HepG2 (cell line): ENCODE data around the gene AFF4. TPM values are rescaled to one million over a fixed set of nuclear protein-coding genes. Genes with fewer than 3 reads are reported as not detected.

Source experiments
- ARID5B ChIP-seq: IDR thresholded peaks from 2 replicates; pipeline ENCODE4 v1.4.0; 2020; ENCODE audit warnings: mild to moderate bottlenecking, missing genetic modification reagents
- ATF7-NPFF ChIP-seq: sonication (generic); formaldehyde crosslinking; IDR thresholded peaks from 2 replicates; pipeline ENCODE4 v1.8.1; 2023; ENCODE audit warnings: mild to moderate bottlenecking, low read depth, missing genetic modification reagents, moderate library complexity
- BRD4 ChIP-seq: sonication (generic); formaldehyde crosslinking; IDR thresholded peaks from 2 replicates; pipeline ENCODE4 v1.4.0; 2020; ENCODE audit warnings: missing genetic modification reagents
- CERS6 ChIP-seq: sonication (generic); formaldehyde crosslinking; IDR thresholded peaks from 2 replicates; pipeline ENCODE4 v1.5.0; 2020; ENCODE audit warnings: missing genetic modification reagents
- CREB1 ChIP-seq, 2 experiments: fragments of 450-650 bp in 1 of 2; IDR thresholded peaks; 2 replicates each; pipeline ENCODE4 v1.6.1; 2016 to 2017; ENCODE audit warnings: control low read depth in 1 of 2, mild to moderate bottlenecking in 1 of 2, missing compliant biosample characterization in 1 of 2, missing genetic modification characterization in 1 of 2
- ELF4 ChIP-seq: sonication (generic); formaldehyde crosslinking; IDR thresholded peaks from 2 replicates; pipeline ENCODE4 v1.5.0; 2020; ENCODE audit warnings: missing genetic modification reagents, mild to moderate bottlenecking, moderate library complexity, borderline replicate concordance
- GATA4 ChIP-seq: sonication (generic); IDR thresholded peaks from 2 replicates; pipeline ENCODE4 v1.6.1; 2016; ENCODE audit warnings: antibody characterized with exemption, low read depth, borderline replicate concordance
- GLMP ChIP-seq: sonication (generic); formaldehyde crosslinking; IDR thresholded peaks from 2 replicates; pipeline ENCODE4 v1.9.0; 2021; ENCODE audit warnings: missing genetic modification reagents, mild to moderate bottlenecking, borderline replicate concordance
- GTF3A ChIP-seq: sonication (generic); formaldehyde crosslinking; conservative IDR thresholded peaks from 2 replicates; pipeline ENCODE4 v1.4.0; 2020; ENCODE audit warnings: mild to moderate bottlenecking, missing genetic modification reagents
- HNF4A ChIP-seq: sonication (generic); formaldehyde crosslinking; IDR thresholded peaks from 2 replicates; pipeline ENCODE4 v1.4.0; 2020; ENCODE audit warnings: missing genetic modification reagents
- IRF1 ChIP-seq: sonication (generic); formaldehyde crosslinking; IDR thresholded peaks from 2 replicates; pipeline ENCODE4 v1.4.0; 2020; ENCODE audit warnings: low read depth, mild to moderate bottlenecking, missing genetic modification reagents
- LCORL ChIP-seq, 2 experiments: fragments of 450-650 bp in 1 of 2; sonication (generic) in 1 of 2; formaldehyde crosslinking in 1 of 2; IDR thresholded peaks; 2 replicates each; pipeline versions ENCODE4 v1.5.0 to v1.6.1; 2017 to 2020; ENCODE audit warnings: antibody characterized with exemption in 1 of 2, missing genetic modification reagents in 1 of 2
- MTA3 ChIP-seq: sonication (generic); formaldehyde crosslinking; IDR thresholded peaks from 2 replicates; pipeline ENCODE4 v1.4.0; 2020; ENCODE audit warnings: missing genetic modification reagents
- SMYD3 ChIP-seq: sonication (generic); formaldehyde crosslinking; IDR thresholded peaks from 2 replicates; pipeline ENCODE4 v1.8.1; 2023; ENCODE audit warnings: mild to moderate bottlenecking, missing genetic modification reagents
- TEF ChIP-seq: sonication (generic); formaldehyde crosslinking; IDR thresholded peaks from 2 replicates; pipeline ENCODE4 v1.5.0; 2020; ENCODE audit warnings: missing genetic modification reagents
- ZBTB38 ChIP-seq: sonication (generic); formaldehyde crosslinking; IDR thresholded peaks from 2 replicates; pipeline ENCODE4 v1.5.1; 2020; ENCODE audit warnings: mild to moderate bottlenecking, missing genetic modification reagents
- ZFAT ChIP-seq: sonication (generic); formaldehyde crosslinking; conservative IDR thresholded peaks from 2 replicates; pipeline ENCODE4 v1.8.1; 2023; ENCODE audit warnings: missing genetic modification reagents, inconsistent platforms
- ZFX ChIP-seq: sonication (generic); formaldehyde crosslinking; IDR thresholded peaks from 2 replicates; pipeline ENCODE4 v1.4.0; 2020; ENCODE audit warnings: mild to moderate bottlenecking, low read depth, missing genetic modification reagents, moderate library complexity
- ZNF468 ChIP-seq: sonication (generic); formaldehyde crosslinking; IDR thresholded peaks from 2 replicates; pipeline ENCODE4 v1.8.0; 2022; ENCODE audit warnings: mild to moderate bottlenecking, moderate library complexity, missing genetic modification reagents
- ZNF737 ChIP-seq: sonication (generic); formaldehyde crosslinking; IDR thresholded peaks from 2 replicates; pipeline ENCODE4 v1.5.0; 2020; ENCODE audit warnings: missing genetic modification reagents, mild to moderate bottlenecking, borderline replicate concordance
- ZNF766 ChIP-seq: sonication (generic); formaldehyde crosslinking; IDR thresholded peaks from 2 replicates; pipeline ENCODE4 v1.5.0; 2020; ENCODE audit warnings: missing genetic modification reagents, borderline replicate concordance
- ZNF879 ChIP-seq: sonication (generic); formaldehyde crosslinking; IDR thresholded peaks from 2 replicates; pipeline ENCODE4 v1.8.1; 2023; ENCODE audit warnings: missing genetic modification reagents
- polyA plus RNA-seq, 8 experiments: library from polyadenylated mRNA; depleted of rRNA in 3 of 8; stranded (reverse) in 7 of 8; unstranded in 1 of 8; fragments of >200 nt; fragmentation: Illumina TruSeq in 4 of 8; extraction: Trizol in 4 of 8; gene quantifications; 2 replicates each; pipeline versions ENCODE4 v1.2.1 to v1.2.3, GENCODE V29; 2011 to 2016; ENCODE audit warnings: low read depth in 4 of 8, missing spikeins in 1 of 8, mixed read lengths in 1 of 8; ENCODE audit not compliant: insufficient read depth in 1 of 8
- total RNA-seq, 5 experiments: library from RNA; depleted of rRNA; stranded (reverse); fragments of >200 nt; fragmentation: Illumina TruSeq; extraction: Trizol; gene quantifications; 2 replicates each; pipeline ENCODE4 v1.2.3, GENCODE V29; 2016; ENCODE audit warnings: low read depth in 1 of 5

The AFF4 gene
- total and polyA plus RNA-seq, 2 of the 13 experiments (the other 11 are each of a cell fraction or from before 2014, with no cell fraction given): 22.1 to 25.5 TPM

GRCh38 chr5:132866342-132867045 lies 96.9 kb downstream of the AFF4 start, which contains the start of the genes GDF9 and UQCRQ (continued):
- no peak for TF ChIP-seq LCORL (IDR thresholded peaks at IDR 0.05)
- peak; percentile 92 for TF ChIP-seq LCORL (CRISPR knock-in tag; IDR thresholded peaks at IDR 0.05)
- peak; percentile 72; the same call in 1 of the 2 replicates for TF ChIP-seq ELF4 (CRISPR knock-in tag)
- TF ChIP-seq MTA3: no peak
- TF ChIP-seq GTF3A (CRISPR knock-in tag): no peak
- peak; percentile 26; the same call in 1 of the 2 replicates for TF ChIP-seq BRD4 (CRISPR knock-in tag)
- TF ChIP-seq ZNF879 (CRISPR knock-in tag): no peak
- TF ChIP-seq ZNF737 (CRISPR knock-in tag): no peak
- TF ChIP-seq ARID5B: peak; percentile 55; the same call in 1 of the 2 replicates
- no peak for TF ChIP-seq GATA4
- TF ChIP-seq ZFX (CRISPR knock-in tag): peak; percentile 80
- peak; percentile 28; the same call in 1 of the 2 replicates for TF ChIP-seq HNF4A (CRISPR knock-in tag)
- TF ChIP-seq GLMP: no peak
- TF ChIP-seq CERS6: no peak
- TF ChIP-seq ATF7-NPFF (CRISPR knock-in tag): no peak; the same call in 1 of the 2 replicates
- peak; percentile 97 for TF ChIP-seq CREB1 (IDR thresholded peaks at IDR 0.05)
- peak; percentile 98 for TF ChIP-seq CREB1 (CRISPR knock-in tag; IDR thresholded peaks at IDR 0.05)
- TF ChIP-seq SMYD3 (CRISPR knock-in tag): peak; percentile 97
- no peak for TF ChIP-seq TEF
- TF ChIP-seq ZNF468: no peak
- no peak for TF ChIP-seq ZFAT (CRISPR knock-in tag)
- no peak for TF ChIP-seq ZNF766 (CRISPR knock-in tag)
- TF ChIP-seq ZBTB38: no peak; the same call in 1 of the 2 replicates
- TF ChIP-seq IRF1: no peak
